K562 (cell line): ENCODE measurements around the gene NOSTRIN. TPM values are rescaled to one million over a fixed set of nuclear protein-coding genes. Genes with fewer than 3 reads are reported as not detected.

Source experiments
- BRF1 ChIP-seq: IDR thresholded peaks from 3 replicates; pipeline ENCODE4 v1.6.1; 2011; ENCODE audit warnings: borderline replicate concordance, mild to moderate bottlenecking; ENCODE audit not compliant: insufficient read length; ENCODE audit errors: extremely low read depth
- CBFB ChIP-seq: sonication (generic); formaldehyde crosslinking; IDR thresholded peaks from 2 replicates; pipeline ENCODE4 v1.4.0; 2020; ENCODE audit warnings: mild to moderate bottlenecking, missing genetic modification reagents
- CEBPG ChIP-seq, 3 experiments: fragments of 200-800 bp in 1 of 3; sonication (Bioruptor generic) in 1 of 3; sonication (generic) in 1 of 3; formaldehyde crosslinking in 1 of 3; IDR thresholded peaks in 2 of 3; conservative IDR thresholded peaks in 1 of 3; 2 replicates each; pipeline versions ENCODE4 v1.6.1 to v1.8.0; 2016 to 2022; ENCODE audit warnings: missing compliant biosample characterization in 2 of 3, missing genetic modification characterization in 2 of 3, mild to moderate bottlenecking in 1 of 3, missing genetic modification reagents in 1 of 3
- CXXC5 ChIP-seq: fragments of 250-450 bp; sonication (Bioruptor Pico); IDR thresholded peaks from 2 replicates; pipeline ENCODE4 v1.8.0; 2022; ENCODE audit warnings: inconsistent platforms, mild to moderate bottlenecking, moderate library complexity
- DMBX1 ChIP-seq: fragments of 250-450 bp; sonication (Bioruptor Pico); IDR thresholded peaks from 2 replicates; pipeline ENCODE4 v1.8.0; 2022; ENCODE audit warnings: inconsistent platforms, mild to moderate bottlenecking, moderate library complexity, borderline replicate concordance
- ESRRA ChIP-seq: fragments of 450-650 bp; IDR thresholded peaks from 2 replicates; pipeline ENCODE4 v1.6.1; 2014; ENCODE audit warnings: low read depth, mild to moderate bottlenecking, moderate library complexity, borderline replicate concordance
- HNRNPUL1 ChIP-seq: fragments of 200-400 bp; formaldehyde crosslinking; IDR thresholded peaks from 2 replicates; pipeline ENCODE4 v1.6.1; 2017; ENCODE audit warnings: low read length
- MTF1 ChIP-seq: fragments of 250-450 bp; sonication (Bioruptor Pico); IDR thresholded peaks from 2 replicates; pipeline ENCODE4 v1.9.0; 2021; ENCODE audit warnings: moderate library complexity, mild to moderate bottlenecking, inconsistent platforms, borderline replicate concordance
- MYC ChIP-seq, 2 experiments: fragments of 250-450 bp in 1 of 2; sonication (Bioruptor Pico) in 1 of 2; IDR thresholded peaks; 2 replicates each; pipeline versions ENCODE4 v1.5.1 to v1.6.1; 2012 to 2021; ENCODE audit warnings: low read depth in 2 of 2, borderline replicate concordance in 1 of 2, improper control_type of control experiment in 1 of 2, low read length in 1 of 2, mild to moderate bottlenecking in 1 of 2, moderate library complexity in 1 of 2
- NFE2L1 ChIP-seq: fragments of 450-650 bp; IDR thresholded peaks from 2 replicates; pipeline ENCODE4 v1.6.1; 2016; ENCODE audit warnings: missing genetic modification characterization, low read depth, mild to moderate bottlenecking, missing compliant biosample characterization, moderate library complexity, borderline replicate concordance
- NFRKB ChIP-seq: fragments of 450-650 bp; IDR thresholded peaks from 2 replicates; pipeline ENCODE4 v1.6.1; 2016; ENCODE audit warnings: low read depth
- NFXL1 ChIP-seq: fragments of 450-650 bp; formaldehyde crosslinking; IDR thresholded peaks from 2 replicates; pipeline ENCODE4 v1.4.0; 2021; ENCODE audit warnings: mild to moderate bottlenecking
- PYGO2 ChIP-seq: fragments of 450-650 bp; IDR thresholded peaks from 2 replicates; pipeline ENCODE4 v1.6.1; 2016; ENCODE audit warnings: mild to moderate bottlenecking, missing genetic modification characterization, moderate library complexity, missing compliant biosample characterization
- RAD21 ChIP-seq, 2 experiments: fragments of 250-450 bp in 1 of 2; fragments of 450-650 bp in 1 of 2; sonication (Bioruptor Pico) in 1 of 2; formaldehyde crosslinking in 1 of 2; IDR thresholded peaks in 1 of 2; conservative IDR thresholded peaks in 1 of 2; 2 replicates each; pipeline versions ENCODE4 v1.4.0 to v1.8.0; 2020 to 2022; ENCODE audit warnings: mild to moderate bottlenecking in 2 of 2, moderate library complexity in 1 of 2
- RBBP5 ChIP-seq: fragments of 200-600 bp; sonication (generic); IDR thresholded peaks from 2 replicates; pipeline ENCODE4 v1.6.1; 2012; ENCODE audit warnings: borderline replicate concordance, mild to moderate bottlenecking, low read length, control low read depth, inconsistent platforms; ENCODE audit not compliant: insufficient read depth, poor library complexity, severe bottlenecking
- RFX5 ChIP-seq: IDR thresholded peaks from 2 replicates; pipeline ENCODE4 v1.6.1; 2011; ENCODE audit warnings: low read depth, mild to moderate bottlenecking, improper control_type of control experiment, low read length
- SMAD4 ChIP-seq: fragments of 250-450 bp; sonication (Bioruptor Pico); conservative IDR thresholded peaks from 2 replicates; pipeline ENCODE4 v1.8.0; 2021; ENCODE audit warnings: inconsistent platforms, mild to moderate bottlenecking, moderate library complexity
- SMARCE1 ChIP-seq: fragments of 450-650 bp; IDR thresholded peaks from 2 replicates; pipeline ENCODE4 v1.7.1; 2016; ENCODE audit warnings: mild to moderate bottlenecking
- TCF7L2 ChIP-seq: fragments of 150-350 bp; IDR thresholded peaks from 2 replicates; pipeline ENCODE4 v1.6.1; 2016; ENCODE audit warnings: low read depth, mild to moderate bottlenecking, low read length, moderate library complexity
- ZBTB1 ChIP-seq: sonication (generic); formaldehyde crosslinking; IDR thresholded peaks from 2 replicates; pipeline ENCODE4 v1.8.1; 2023; ENCODE audit warnings: missing genetic modification reagents, low read depth, mild to moderate bottlenecking, borderline replicate concordance
- ZNF134 ChIP-seq: fragments of 250-450 bp; sonication (Bioruptor Pico); conservative IDR thresholded peaks from 2 replicates; pipeline ENCODE4 v1.4.0; 2020
- ZNF175 ChIP-seq: fragments of 200-800 bp; sonication (Bioruptor generic); IDR thresholded peaks from 2 replicates; pipeline ENCODE4 v1.6.1; 2016; ENCODE audit warnings: low read depth, mild to moderate bottlenecking, missing genetic modification characterization, missing compliant biosample characterization
- ZNF311 ChIP-seq: fragments of 250-450 bp; sonication (Bioruptor Pico); IDR thresholded peaks from 2 replicates; pipeline ENCODE4 v1.4.0; 2020; ENCODE audit warnings: mild to moderate bottlenecking, moderate library complexity
- ZNF324 ChIP-seq: fragments of 250-450 bp; sonication (Bioruptor Pico); IDR thresholded peaks from 2 replicates; pipeline ENCODE4 v1.4.0; 2020; ENCODE audit warnings: mild to moderate bottlenecking
- ZNF445 ChIP-seq: fragments of 250-450 bp; sonication (Bioruptor Pico); IDR thresholded peaks from 2 replicates; pipeline ENCODE4 v1.4.0; 2020; ENCODE audit warnings: low read depth, mild to moderate bottlenecking, moderate library complexity
- ZNF57 ChIP-seq: fragments of 450-650 bp; formaldehyde crosslinking; IDR thresholded peaks from 2 replicates; pipeline ENCODE4 v1.4.0; 2020; ENCODE audit warnings: mild to moderate bottlenecking, moderate library complexity
- ZNF586 ChIP-seq: fragments of 450-650 bp; formaldehyde crosslinking; conservative IDR thresholded peaks from 2 replicates; pipeline ENCODE4 v1.4.0; 2020; ENCODE audit warnings: mild to moderate bottlenecking, moderate library complexity
- polyA plus RNA-seq, 8 experiments: library from polyadenylated mRNA; depleted of rRNA in 4 of 8; stranded (reverse) in 5 of 8; unstranded in 3 of 8; fragments of >200 nt; fragmentation: Nextera tagmentation in 2 of 8; fragmentation: Illumina TruSeq in 1 of 8; extraction: Ambion mirVana in 2 of 8; extraction: Trizol in 1 of 8; gene quantifications; 2 replicates each; pipeline versions ENCODE4 v1.2.1 to v1.2.3, GENCODE V29; 2011 to 2014; ENCODE audit warnings: inconsistent platforms in 1 of 8, missing spikeins in 1 of 8
- total RNA-seq, 7 experiments: library from RNA; depleted of rRNA in 6 of 7; stranded (reverse); fragments of >200 nt in 6 of 7; fragmentation: Illumina TruSeq in 2 of 7; extraction: Trizol in 2 of 7; gene quantifications; 2 replicates each; pipeline versions ENCODE4 v1.2.1 to v1.2.3, GENCODE V29; 2011 to 2021; ENCODE audit warnings: low replicate concordance in 1 of 7
- TF ChIP-seq, protein P1 (sequence below): fragments of 450-650 bp; formaldehyde crosslinking; IDR thresholded peaks from 2 replicates; pipeline ENCODE4 v1.4.0; 2020; ENCODE audit warnings: mild to moderate bottlenecking, moderate library complexity

NOSTRIN gene
- total and polyA plus RNA-seq, 9 of the 15 experiments (the other 6 are each of a cell fraction or from before 2014, with no cell fraction given) = 26.7 to 82.9 (median 56.3) TPM

DNA sequence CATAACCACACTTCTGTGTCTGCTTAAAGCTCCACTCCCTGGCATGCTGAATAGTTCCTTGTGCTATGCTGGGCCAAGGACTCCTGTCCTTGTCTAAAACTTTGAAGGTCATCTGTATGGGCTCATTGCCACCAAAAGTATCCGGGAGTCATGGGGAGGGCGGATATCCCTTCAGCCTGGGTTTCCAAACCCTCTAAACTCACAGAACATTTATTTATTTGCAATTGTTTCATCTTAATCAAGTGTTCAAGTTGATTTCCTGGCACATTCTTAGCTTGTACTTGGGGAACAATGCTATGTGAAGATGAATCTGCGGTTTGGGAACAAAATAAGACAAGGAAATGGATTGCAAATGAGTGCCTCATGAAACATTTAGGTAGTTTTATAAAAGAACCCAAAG lies 1.8 kb downstream of the NOSTRIN start (continued):
- TF ChIP-seq CEBPG (CRISPR knock-in tag; IDR thresholded peaks at IDR 0.05) (no peak), CEBPG (tag; conservative IDR thresholded peaks at IDR 0.05 in 1 of 2, IDR thresholded peaks at IDR 0.05 in 1 of 2) (no peak), TCF7L2 (no peak), BRF1 (no peak), SMARCE1 (0 out of 2 replicates have a peak, but pooled peaks have one; percentile 15), RFX5 (no peak), MYC (IDR thresholded peaks at IDR 0.05; ENCODE audit: low read depth, low read length) (peak; percentile 27; the same call in 1 of the 2 replicates), MYC (CRISPR knock-in tag; IDR thresholded peaks at IDR 0.05; ENCODE audit: borderline replicate concordance, low read depth) (no peak), NFRKB (0 out of 2 replicates have a peak, but pooled peaks have one; percentile 29), ZNF586 (0 out of 2 replicates have a peak, but pooled peaks have one; percentile 41), RAD21 (CRISPR knock-in tag; conservative IDR thresholded peaks at IDR 0.05 in 1 of 2, IDR thresholded peaks at IDR 0.05 in 1 of 2) (no peak), CXXC5 (CRISPR knock-in tag) (peak; percentile 36; the same call in 1 of the 2 replicates), ZBTB1 (CRISPR knock-in tag) (no peak), NFXL1 (CRISPR knock-in tag) (peak; percentile 60; the same call in 1 of the 2 replicates), ZNF324 (CRISPR knock-in tag) (0 out of 2 replicates have a peak, but pooled peaks have one; percentile 36), MTF1 (CRISPR knock-in tag) (peak; percentile 9; the same call in 1 of the 2 replicates), ZNF311 (CRISPR knock-in tag) (peak; percentile 77; the same call in 1 of the 2 replicates), PYGO2 (no peak), ESRRA (peak; percentile 97), RBBP5 (no peak), ZNF445 (CRISPR knock-in tag) (0 out of 2 replicates have a peak, but pooled peaks have one; percentile 39), CBFB (CRISPR knock-in tag) (no peak), SMAD4 (CRISPR knock-in tag) (0 out of 2 replicates have a peak, but pooled peaks have one; percentile 27), ZNF175 (CRISPR knock-in tag) (no peak), ZNF134 (0 out of 2 replicates have a peak, but pooled peaks have one; percentile 13), HNRNPUL1 (no peak), NFE2L1 (tag) (no peak), DMBX1 (CRISPR knock-in tag) (peak; percentile 53; the same call in 1 of the 2 replicates), ZNF57 (CRISPR knock-in tag) (no peak)
- TF ChIP-seq, protein P1, sequence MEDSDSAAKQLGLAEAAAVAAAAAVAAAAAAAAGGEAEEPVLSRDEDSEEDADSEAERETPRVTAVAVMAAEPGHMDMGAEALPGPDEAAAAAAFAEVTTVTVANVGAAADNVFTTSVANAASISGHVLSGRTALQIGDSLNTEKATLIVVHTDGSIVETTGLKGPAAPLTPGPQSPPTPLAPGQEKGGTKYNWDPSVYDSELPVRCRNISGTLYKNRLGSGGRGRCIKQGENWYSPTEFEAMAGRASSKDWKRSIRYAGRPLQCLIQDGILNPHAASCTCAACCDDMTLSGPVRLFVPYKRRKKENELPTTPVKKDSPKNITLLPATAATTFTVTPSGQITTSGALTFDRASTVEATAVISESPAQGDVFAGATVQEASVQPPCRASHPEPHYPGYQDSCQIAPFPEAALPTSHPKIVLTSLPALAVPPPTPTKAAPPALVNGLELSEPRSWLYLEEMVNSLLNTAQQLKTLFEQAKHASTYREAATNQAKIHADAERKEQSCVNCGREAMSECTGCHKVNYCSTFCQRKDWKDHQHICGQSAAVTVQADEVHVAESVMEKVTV (CRISPR knock-in tag) = 0 out of 2 replicates have a peak, but pooled peaks have one; percentile 18
